GM10847 (cell line): ENCODE data around the gene SCAF4.
A peak's percentile ranks its signal among the peaks of the same experiment; 100 is the strongest.

ENCODE experiments used
- POLR2A ChIP-seq: IDR thresholded peaks from 2 replicates; pipeline ENCODE4 v1.6.1; 2011; ENCODE audit not compliant: insufficient read length; ENCODE audit errors: extremely low read depth

The SCAF4 gene

GRCh38 chr21:31731857-31732596 lies at the start of gene SCAF4:
TSS of gene SCAF4 (minus strand) at chr21:31732118. CDS start at chr21:31731692, 426 bp downstream.
- TF ChIP-seq POLR2A: peak; percentile 87

GRCh38 chr21:31780944-31781343 lies 49.0 kb upstream of the SCAF4 start:
- no peak for TF ChIP-seq POLR2A

GRCh38 chr21:31778546-31778945 lies 46.6 kb upstream of the SCAF4 start:
- no peak for TF ChIP-seq POLR2A

- no peak for TF ChIP-seq POLR2A
Measured at GRCh38 chr21:31777857-31778256, 45.9 kb upstream of the SCAF4 start.

- no peak for TF ChIP-seq POLR2A
Measured at GRCh38 chr21:31774031-31774430, 42.1 kb upstream of the SCAF4 start.

GRCh38 chr21:31772674-31773555 lies 41.0 kb upstream of the SCAF4 start:
- TF ChIP-seq POLR2A: no peak

GRCh38 chr21:31771685-31772084 lies 39.8 kb upstream of the SCAF4 start:
- no peak for TF ChIP-seq POLR2A

- no peak for TF ChIP-seq POLR2A
Measured at GRCh38 chr21:31768710-31769109, 36.8 kb upstream of the SCAF4 start.

GRCh38 chr21:31766899-31767298 lies 35.0 kb upstream of the SCAF4 start:
- no peak for TF ChIP-seq POLR2A

GRCh38 chr21:31760931-31761330 lies 29.0 kb upstream of the SCAF4 start:
- no peak for TF ChIP-seq POLR2A

GRCh38 chr21:31756787-31757186 lies 24.9 kb upstream of the SCAF4 start:
- no peak for TF ChIP-seq POLR2A

GRCh38 chr21:31755027-31755426 lies 23.1 kb upstream of the SCAF4 start:
- no peak for TF ChIP-seq POLR2A

- TF ChIP-seq POLR2A: no peak
Measured at GRCh38 chr21:31754708-31754960, 22.7 kb upstream of the SCAF4 start.

GRCh38 chr21:31753949-31754707 lies 22.2 kb upstream of the SCAF4 start:
- TF ChIP-seq POLR2A: no peak

- TF ChIP-seq POLR2A: no peak
Measured at GRCh38 chr21:31752967-31753366, 21.0 kb upstream of the SCAF4 start.

GRCh38 chr21:31752352-31752751 lies 20.4 kb upstream of the SCAF4 start:
- TF ChIP-seq POLR2A: no peak
